Spleen (tissue), 11 donors: Measurements from ENCODE around the gene EVC. TPM values are rescaled to one million over a fixed set of nuclear protein-coding genes. Genes with fewer than 3 reads are reported as not detected.

ENCODE experiments used
- DNase-seq: peaks from one replicate; pipeline ENCODE4 v3.0.0-alpha.2; 2020
- H3K27ac ChIP-seq, 8 donors: fragments of 200-600 bp; sonication (generic) in 7 of 8; 1 replicate in 4 of 8; 2 replicates in 4 of 8; pipeline versions ENCODE4 v1.5.0 to v1.8.0; 2016 to 2021; ENCODE audit warnings: inconsistent platforms in 4 of 8, mild to moderate bottlenecking in 4 of 8, moderate library complexity in 1 of 8
- H3K27me3 ChIP-seq, 7 donors: fragments of 200-600 bp; sonication (generic) in 6 of 7; replicated peaks in 1 of 7; 1 replicate in 4 of 7; 2 replicates in 3 of 7; pipeline versions ENCODE4 v1.5.0 to v1.8.0; 2016 to 2021; ENCODE audit warnings: inconsistent platforms in 3 of 7, mild to moderate bottlenecking in 1 of 7
- H3K36me3 ChIP-seq, 6 donors: fragments of 200-600 bp; sonication (generic) in 5 of 6; 1 replicate in 4 of 6; 2 replicates in 2 of 6; pipeline versions ENCODE4 v1.5.0 to v1.8.0; 2016 to 2021; ENCODE audit warnings: inconsistent platforms in 2 of 6
- H3K4me1 ChIP-seq, 6 donors: fragments of 200-600 bp; sonication (generic) in 5 of 6; 1 replicate in 3 of 6; 2 replicates in 3 of 6; pipeline versions ENCODE4 v1.5.0 to v1.8.0; 2016 to 2021; ENCODE audit warnings: inconsistent platforms in 3 of 6
- H3K4me3 ChIP-seq, 8 donors: fragments of 200-600 bp; sonication (generic) in 7 of 8; 1 replicate in 4 of 8; 2 replicates in 4 of 8; pipeline versions ENCODE4 v1.5.0 to v1.8.0; 2016 to 2021; ENCODE audit warnings: inconsistent platforms in 4 of 8, mild to moderate bottlenecking in 4 of 8, moderate library complexity in 2 of 8
- H3K9me3 ChIP-seq, 8 donors: fragments of 200-600 bp; sonication (generic) in 7 of 8; 1 replicate in 4 of 8; 2 replicates in 4 of 8; pipeline versions ENCODE4 v1.5.0 to v1.8.0; 2016 to 2021; ENCODE audit warnings: inconsistent platforms in 4 of 8
- POLR2A ChIP-seq, 3 donors: fragments of 450-650 bp; IDR thresholded peaks; one replicate each; pipeline ENCODE4 v1.5.1; 2017; ENCODE audit warnings: antibody characterized with exemption in 3 of 3, mild to moderate bottlenecking in 1 of 3
- POLR2AphosphoS5 ChIP-seq, 3 donors: sonication (generic); formaldehyde crosslinking; IDR thresholded peaks; one replicate each; pipeline ENCODE4 v1.5.1; 2017; ENCODE audit warnings: antibody characterized with exemption in 3 of 3
- WGBS, 5 donors: extraction: QIAGEN DNeasy Blood & Tissue Kit in 3 of 5; methylation state at CpG; one replicate each; pipeline versions ENCODE4 v1.1.5 to v1.1.7; 2013 to 2018; 5-methylcytosine and 5-hydroxymethylcytosine counted together
- intact Hi-C: fragments of 100-400 bp; cut with DNase I; formaldehyde crosslinking; loops from one replicate; pipeline ENCODE4 v1.15.0; 2023; ENCODE audit warnings: low total_unique reads
- polyA plus RNA-seq, 3 donors: library from polyadenylated mRNA; stranded (reverse); fragments of 200-250 nt; gene quantifications; one replicate each; pipeline ENCODE4 v1.2.1, GENCODE V29; 2013
- total RNA-seq, 7 donors: library from RNA; depleted of rRNA in 3 of 7; stranded (reverse); fragments of >200 nt in 3 of 7; fragmentation: NEBNext Ultra II Directional in 4 of 7; extraction: Animal tissue kit (Norgen Biotek cat#: 25700) in 4 of 7; gene quantifications; one replicate each; pipeline versions ENCODE4 v1.1.0 to v1.2.1, GENCODE V29; 2016 to 2021
- TF ChIP-seq, protein P1 (sequence below), 11 experiments: fragments of 200-600 bp in 7 of 11; fragments of 450-650 bp in 4 of 11; sonication (generic) in 4 of 11; IDR thresholded peaks in 8 of 11; conservative IDR thresholded peaks in 3 of 11; 1 replicate in 7 of 11; 2 replicates in 4 of 11; pipeline versions ENCODE4 v1.4.0 to v1.8.0; 2016 to 2021; ENCODE audit warnings: antibody characterized with exemption in 11 of 11, inconsistent platforms in 4 of 11, mild to moderate bottlenecking in 1 of 11
- donor health status: healthy with polysubstance abuse.
- donor health status: DM: no; HTN: no; CAD: no; lungs with moderate emphysema.
- donor health status: DM: no; HTN: no; CAD: no.
- donor health status: Bipolar disorder and iron deficiency.
- donor health status: healthy.
- donor health status: DM: no; HTN: no; CAD: no.
- donor health status: DM: yes; HTN: yes; CAD: no.

EVC gene
- total and polyA plus RNA-seq, 10 donors, result 0.20 to 13.3 (median 6.9) TPM

DNA sequence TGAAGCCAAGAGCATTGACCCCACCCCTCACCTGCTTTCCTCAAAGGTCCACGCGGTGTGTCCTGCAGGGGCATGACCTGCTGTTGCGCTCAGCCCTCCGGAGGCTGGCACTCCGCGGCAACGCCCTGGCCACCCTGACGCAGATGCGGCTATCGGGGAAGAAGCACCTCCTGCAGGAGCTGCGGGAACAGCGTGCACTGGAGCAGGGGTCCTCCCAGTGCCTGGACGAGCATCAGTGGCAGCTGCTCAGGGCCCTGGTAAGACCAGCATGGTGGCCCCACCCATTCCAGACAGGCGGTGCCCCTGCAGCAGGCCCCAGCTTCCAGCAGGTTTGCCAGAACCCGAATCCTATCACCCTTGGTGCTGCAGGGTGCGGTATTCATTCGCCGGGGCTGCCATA, 86.0 kb downstream of the EVC start:
- no peak overlapping the region for H3K27ac ChIP-seq
- no peaks in the 10 kb centered on the region for H3K9me3 ChIP-seq
- peaks cover 0 to 5% (median 0%) of the 10 kb centered on the region in 7 donors for H3K27me3 ChIP-seq
- peaks cover 0 to 5% (median 0%) of the 10 kb centered on the region in 6 donors for H3K36me3 ChIP-seq
- peak; percentile 54 for DNase-seq
- H3K4me1 ChIP-seq, result no peaks in the 10 kb centered on the region
- intact Hi-C loops, result no loop called here
- H3K4me3 ChIP-seq, result no peak overlapping the region
- TF ChIP-seq, protein P1, sequence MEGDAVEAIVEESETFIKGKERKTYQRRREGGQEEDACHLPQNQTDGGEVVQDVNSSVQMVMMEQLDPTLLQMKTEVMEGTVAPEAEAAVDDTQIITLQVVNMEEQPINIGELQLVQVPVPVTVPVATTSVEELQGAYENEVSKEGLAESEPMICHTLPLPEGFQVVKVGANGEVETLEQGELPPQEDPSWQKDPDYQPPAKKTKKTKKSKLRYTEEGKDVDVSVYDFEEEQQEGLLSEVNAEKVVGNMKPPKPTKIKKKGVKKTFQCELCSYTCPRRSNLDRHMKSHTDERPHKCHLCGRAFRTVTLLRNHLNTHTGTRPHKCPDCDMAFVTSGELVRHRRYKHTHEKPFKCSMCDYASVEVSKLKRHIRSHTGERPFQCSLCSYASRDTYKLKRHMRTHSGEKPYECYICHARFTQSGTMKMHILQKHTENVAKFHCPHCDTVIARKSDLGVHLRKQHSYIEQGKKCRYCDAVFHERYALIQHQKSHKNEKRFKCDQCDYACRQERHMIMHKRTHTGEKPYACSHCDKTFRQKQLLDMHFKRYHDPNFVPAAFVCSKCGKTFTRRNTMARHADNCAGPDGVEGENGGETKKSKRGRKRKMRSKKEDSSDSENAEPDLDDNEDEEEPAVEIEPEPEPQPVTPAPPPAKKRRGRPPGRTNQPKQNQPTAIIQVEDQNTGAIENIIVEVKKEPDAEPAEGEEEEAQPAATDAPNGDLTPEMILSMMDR (IDR thresholded peaks at IDR 0.05 in 8 of 11, conservative IDR thresholded peaks at IDR 0.05 in 3 of 11), result no peak
- TF ChIP-seq POLR2AphosphoS5 (IDR thresholded peaks at IDR 0.05) (no peak), POLR2A (IDR thresholded peaks at IDR 0.05) (no peak)
- 87 to 95% (median 94%) methylated on average over 3 to 18 of the region's 18 CpGs for WGBS, 5 donors

DNA sequence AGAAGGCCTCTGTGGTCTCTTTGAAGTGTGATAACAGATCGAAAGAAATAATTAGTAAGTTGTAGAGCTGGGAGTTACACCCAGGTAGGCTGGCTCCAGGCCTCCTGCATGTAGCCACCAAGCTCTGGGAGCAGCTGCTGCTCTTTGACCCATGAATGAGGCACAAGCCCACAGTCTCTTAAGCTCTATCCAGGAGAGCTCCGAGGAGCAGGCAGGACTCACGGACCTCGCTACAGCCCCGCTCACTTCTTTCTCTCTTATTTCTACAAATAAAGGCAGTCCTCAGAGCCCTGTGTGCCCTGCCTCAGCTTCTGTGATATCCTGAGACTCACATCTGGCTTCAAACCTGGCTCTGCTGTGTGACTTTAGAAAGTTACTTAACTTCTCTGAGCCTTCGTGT, 86.9 kb downstream of the EVC start:
- 90 to 97% (median 94%) methylated on average over 6 of the region's 6 CpGs for WGBS, 5 donors
- no peaks in the 10 kb centered on the region for H3K4me1 ChIP-seq
- peaks cover 0 to 5% (median 0%) of the 10 kb centered on the region in 6 donors for H3K36me3 ChIP-seq
- intact Hi-C loops, result no loop called here
- no peak overlapping the region for H3K4me3 ChIP-seq
- no peaks in the 10 kb centered on the region for H3K9me3 ChIP-seq
- peaks cover 0 to 5% (median 0%) of the 10 kb centered on the region in 7 donors for H3K27me3 ChIP-seq
- peak; percentile 37 for DNase-seq
- H3K27ac ChIP-seq, result no peak overlapping the region
- TF ChIP-seq POLR2A (IDR thresholded peaks at IDR 0.05), result no peak
- TF ChIP-seq, protein P1 (IDR thresholded peaks at IDR 0.05 in 8 of 11, conservative IDR thresholded peaks at IDR 0.05 in 3 of 11), result no peak
- TF ChIP-seq POLR2AphosphoS5 (IDR thresholded peaks at IDR 0.05), result no peak

DNA sequence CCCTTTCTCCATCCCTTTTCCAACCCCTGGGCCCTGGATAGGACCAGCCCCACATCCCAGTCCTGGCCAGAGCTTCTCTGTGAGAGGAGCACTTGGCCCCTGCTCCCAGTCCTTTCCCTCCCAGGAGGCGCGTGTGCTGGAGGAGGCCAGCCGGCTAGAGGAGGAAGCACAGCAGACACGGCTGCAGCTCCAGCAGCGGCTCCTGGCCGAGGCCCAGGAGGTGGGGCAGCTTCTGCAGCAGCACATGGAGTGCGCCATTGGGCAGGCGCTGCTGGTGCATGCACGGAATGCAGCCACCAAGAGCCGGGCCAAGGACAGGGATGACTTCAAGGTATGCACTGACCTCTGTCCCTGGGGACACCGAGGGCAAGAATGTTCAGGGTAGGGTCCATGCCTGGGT, 87.5 kb downstream of the EVC start:
- H3K27me3 ChIP-seq, result peaks cover 0 to 5% (median 0%) of the 10 kb centered on the region in 7 donors
- no peak overlapping the region for H3K27ac ChIP-seq
- no peaks in the 10 kb centered on the region for H3K9me3 ChIP-seq
- 76 to 98% (median 79%) methylated on average over 5 to 11 of the region's 11 CpGs for WGBS, 5 donors
- H3K36me3 ChIP-seq, result peaks cover 0 to 5% (median 0%) of the 10 kb centered on the region in 6 donors
- H3K4me1 ChIP-seq, result no peaks in the 10 kb centered on the region
- intact Hi-C loops, result no loop called here
- TF ChIP-seq POLR2AphosphoS5 (IDR thresholded peaks at IDR 0.05) (no peak), POLR2A (IDR thresholded peaks at IDR 0.05) (no peak)
- TF ChIP-seq, protein P1 (IDR thresholded peaks at IDR 0.05 in 8 of 11, conservative IDR thresholded peaks at IDR 0.05 in 3 of 11), result no peak
- no peak overlapping the region for H3K4me3 ChIP-seq
- peak; percentile 69 for DNase-seq

DNA sequence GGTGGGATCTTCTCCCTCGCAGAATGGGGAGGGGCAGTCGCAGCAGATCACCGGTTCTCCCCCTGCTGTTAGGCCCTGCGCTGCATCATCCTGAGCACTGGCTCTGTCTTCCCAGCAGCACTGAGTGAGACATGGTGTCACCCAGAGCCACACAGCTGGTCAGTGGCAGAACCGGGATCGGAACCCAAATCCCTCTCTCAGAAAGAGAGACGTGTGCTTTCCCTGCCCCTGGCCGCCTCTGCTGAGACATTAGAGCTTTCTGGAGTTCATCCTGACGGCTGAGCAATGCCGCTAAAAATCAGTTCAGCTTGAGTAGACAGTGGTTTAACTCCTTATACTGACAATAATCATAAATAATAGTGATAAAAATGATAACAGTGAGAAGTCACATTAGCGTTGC, 87.9 kb downstream of the EVC start:
- Histone ChIP-seq H3K9me3 (no peaks in the 10 kb centered on the region), H3K4me1 (no peaks in the 10 kb centered on the region), H3K27me3 (peaks cover 0 to 5% (median 0%) of the 10 kb centered on the region in 7 donors), H3K27ac (no peak overlapping the region), H3K36me3 (peaks cover 0 to 5% (median 0%) of the 10 kb centered on the region in 6 donors), H3K4me3 (no peak overlapping the region)
- no peak for DNase-seq
- TF ChIP-seq POLR2A (IDR thresholded peaks at IDR 0.05) (no peak), POLR2AphosphoS5 (IDR thresholded peaks at IDR 0.05) (no peak)
- TF ChIP-seq, protein P1 (IDR thresholded peaks at IDR 0.05 in 8 of 11, conservative IDR thresholded peaks at IDR 0.05 in 3 of 11), result no peak
- intact Hi-C loops, result no loop called here
- WGBS, 5 donors, result 86 to 93% (median 92%) methylated on average over 10 to 11 of the region's 11 CpGs
